HCT116 (cell line): ENCODE results near the gene CYP2A6. TPM values are rescaled to one million over a fixed set of nuclear protein-coding genes. Genes with fewer than 3 reads are reported as not detected.

Source experiments
- ATAC-seq: fragments of 200-7000 bp; cut with Tn5 transposase; 2 replicates; pipeline ENCODE4 v1.9.1; 2020; ENCODE audit warnings: mild to moderate bottlenecking, moderate library complexity
- BruUV-seq: library from RNA; stranded (reverse); fragments of 400-500 nt; replicated peaks from 2 replicates; lab custom pipeline; 2021; lab: Mats Ljungman, UMichigan
- CTCF ChIA-PET: fragments of 300-600 bp; sonication (Branson Sonifier 250); formaldehyde crosslinking; loops from one replicate; lab custom pipeline; 2021; ENCODE audit warnings: antibody characterized with exemption; lab: Charles Lee
- POLR2A ChIA-PET: fragments of 300-600, 350-600 bp; sonication (Branson Sonifier 250); formaldehyde crosslinking; loops from one replicate; lab custom pipeline; 2021; ENCODE audit warnings: antibody characterized with exemption; lab: Charles Lee
- RAD21 ChIA-PET, 2 experiments: fragments of 300-600 bp; sonication (Branson Sonifier 250); formaldehyde crosslinking; loops; one replicate each; lab custom pipeline; 2023; ENCODE audit warnings: low total read pairs in 2 of 2; ENCODE audit not compliant: uncharacterized antibody in 2 of 2, unreplicated experiment in 2 of 2, low non-redundant PET in 1 of 2; lab: Charles Lee
- DNase-seq: peaks from one replicate; pipeline ENCODE4 v3.0.0-alpha.2; 2010; ENCODE audit warnings: low read depth, low spot score
- H2AFZ ChIP-seq: fragments of 200-600 bp; shearing (Covaris generic), sonication (generic); 2 replicates; pipeline ENCODE4 v1.6.1; 2017; ENCODE audit warnings: low read depth, mixed run types, mixed read lengths, antibody characterized with exemption, low read length; ENCODE audit not compliant: poor library complexity, severe bottlenecking
- H3K27ac ChIP-seq: 2 replicates; pipeline ENCODE4 v1.5.1; 2012; ENCODE audit warnings: low read depth, low read length
- H3K27me3 ChIP-seq: fragments of 200-600 bp; sonication (generic); 2 replicates; pipeline ENCODE4 v1.6.1; 2016; ENCODE audit warnings: mixed run types, low read length, mixed read lengths; ENCODE audit not compliant: insufficient read depth
- H3K36me3 ChIP-seq, 2 experiments: fragments of 200-500 bp in 1 of 2; fragments of 200-600 bp in 1 of 2; sonication (Bioruptor generic) in 1 of 2; sonication (generic) in 1 of 2; 2 replicates each; pipeline versions ENCODE4 v1.5.1 to v1.6.1; 2014 to 2016; ENCODE audit warnings: low read length in 2 of 2, inconsistent platforms in 1 of 2, mixed read lengths in 1 of 2, mixed run types in 1 of 2; ENCODE audit not compliant: insufficient read depth in 2 of 2, control insufficient read depth in 1 of 2
- H3K4me1 ChIP-seq, 2 experiments: fragments of 200-600 bp in 1 of 2; sonication (generic) in 1 of 2; 2 replicates each; pipeline versions ENCODE4 v1.5.1 to v1.6.1; 2012 to 2017; ENCODE audit warnings: low read length in 2 of 2, inconsistent platforms in 1 of 2, mild to moderate bottlenecking in 1 of 2, mixed read lengths in 1 of 2, mixed run types in 1 of 2, moderate library complexity in 1 of 2; ENCODE audit not compliant: insufficient read depth in 2 of 2, control insufficient read depth in 1 of 2
- H3K4me2 ChIP-seq: fragments of 200-600 bp; sonication (generic); 2 replicates; pipeline ENCODE4 v1.6.1; 2017; ENCODE audit warnings: mixed run types, low read length, mixed read lengths
- H3K4me3 ChIP-seq, 2 experiments: fragments of 200-600 bp in 1 of 2; sonication (generic) in 1 of 2; replicated peaks in 1 of 2; 2 replicates each; pipeline ENCODE4 v1.5.1; 2011 to 2016; ENCODE audit warnings: low read length in 2 of 2, control low read depth in 1 of 2, low read depth in 1 of 2, mild to moderate bottlenecking in 1 of 2, mixed read lengths in 1 of 2, mixed run types in 1 of 2
- H3K79me2 ChIP-seq: fragments of 200-600 bp; sonication (generic); 2 replicates; pipeline ENCODE4 v1.6.1; 2017; ENCODE audit warnings: mild to moderate bottlenecking, mixed run types, low read length, moderate library complexity, mixed read lengths; ENCODE audit not compliant: insufficient read depth
- H3K9ac ChIP-seq: fragments of 200-600 bp; sonication (generic); 2 replicates; pipeline ENCODE4 v1.6.1; 2016; ENCODE audit warnings: low read length, mixed read lengths
- H3K9me2 ChIP-seq: fragments of 200-600 bp; sonication (generic), shearing (Covaris generic); 2 replicates; pipeline ENCODE4 v1.6.1; 2017; ENCODE audit warnings: mixed run types, mild to moderate bottlenecking, moderate library complexity; ENCODE audit not compliant: insufficient read depth
- H3K9me3 ChIP-seq, 2 experiments: fragments of 200-500 bp in 1 of 2; fragments of 200-600 bp in 1 of 2; sonication (Bioruptor generic) in 1 of 2; sonication (generic) in 1 of 2; 2 replicates each; pipeline ENCODE4 v1.6.1; 2014 to 2017; ENCODE audit warnings: low read length in 2 of 2, mixed read lengths in 2 of 2, inconsistent platforms in 1 of 2, low read depth in 1 of 2, mild to moderate bottlenecking in 1 of 2, mixed run types in 1 of 2, moderate library complexity in 1 of 2; ENCODE audit not compliant: control insufficient read depth in 1 of 2, insufficient read depth in 1 of 2
- H4K20me1 ChIP-seq: fragments of 200-600 bp; sonication (generic), shearing (Covaris generic); 2 replicates; pipeline ENCODE4 v1.6.1; 2017; ENCODE audit warnings: mixed run types, mild to moderate bottlenecking, moderate library complexity; ENCODE audit not compliant: insufficient read depth
- CEBPB ChIP-seq: IDR thresholded peaks from 2 replicates; pipeline ENCODE4 v1.6.1; 2012; ENCODE audit warnings: low read depth
- FOSL1 ChIP-seq: IDR thresholded peaks from 2 replicates; pipeline ENCODE4 v1.6.1; 2012; ENCODE audit warnings: low read depth
- JUND ChIP-seq: IDR thresholded peaks from 2 replicates; pipeline ENCODE4 v1.6.1; 2012
- RAD21 ChIP-seq: IDR thresholded peaks from 2 replicates; pipeline ENCODE4 v1.6.1; 2012; ENCODE audit warnings: low read depth, mild to moderate bottlenecking
- TCF7L2 ChIP-seq: IDR thresholded peaks from 2 replicates; pipeline ENCODE4 v1.7.0; 2011; ENCODE audit warnings: borderline replicate concordance, inconsistent platforms; ENCODE audit not compliant: insufficient read depth, insufficient read length; ENCODE audit errors: extremely low read depth
- intact Hi-C: fragments of 100-400 bp; cut with micrococcal nuclease; formaldehyde crosslinking; loops from 2 replicates; pipeline ENCODE4 v1.10.0; 2022
- total RNA-seq: library from RNA; stranded (reverse); gene quantifications from one replicate; pipeline ENCODE4 v1.2.1, GENCODE V29; 2021; ENCODE audit not compliant: unreplicated experiment
- TF ChIP-seq, protein P1 (sequence below), 3 experiments: fragments of 200-600 bp in 1 of 3; sonication (generic) in 1 of 3; IDR thresholded peaks in 2 of 3; conservative IDR thresholded peaks in 1 of 3; 2 replicates each; pipeline ENCODE4 v1.5.1; 2012 to 2017; ENCODE audit warnings: low read depth in 2 of 3, low read length in 2 of 3, antibody characterized with exemption in 1 of 3, borderline replicate concordance in 1 of 3, control low read depth in 1 of 3, mild to moderate bottlenecking in 1 of 3, mixed read lengths in 1 of 3, mixed run types in 1 of 3, moderate library complexity in 1 of 3; ENCODE audit not compliant: insufficient read depth in 1 of 3

CYP2A6 gene
- total RNA-seq, 1 experiment from 2014 or later, result 0.57 TPM

DNA sequence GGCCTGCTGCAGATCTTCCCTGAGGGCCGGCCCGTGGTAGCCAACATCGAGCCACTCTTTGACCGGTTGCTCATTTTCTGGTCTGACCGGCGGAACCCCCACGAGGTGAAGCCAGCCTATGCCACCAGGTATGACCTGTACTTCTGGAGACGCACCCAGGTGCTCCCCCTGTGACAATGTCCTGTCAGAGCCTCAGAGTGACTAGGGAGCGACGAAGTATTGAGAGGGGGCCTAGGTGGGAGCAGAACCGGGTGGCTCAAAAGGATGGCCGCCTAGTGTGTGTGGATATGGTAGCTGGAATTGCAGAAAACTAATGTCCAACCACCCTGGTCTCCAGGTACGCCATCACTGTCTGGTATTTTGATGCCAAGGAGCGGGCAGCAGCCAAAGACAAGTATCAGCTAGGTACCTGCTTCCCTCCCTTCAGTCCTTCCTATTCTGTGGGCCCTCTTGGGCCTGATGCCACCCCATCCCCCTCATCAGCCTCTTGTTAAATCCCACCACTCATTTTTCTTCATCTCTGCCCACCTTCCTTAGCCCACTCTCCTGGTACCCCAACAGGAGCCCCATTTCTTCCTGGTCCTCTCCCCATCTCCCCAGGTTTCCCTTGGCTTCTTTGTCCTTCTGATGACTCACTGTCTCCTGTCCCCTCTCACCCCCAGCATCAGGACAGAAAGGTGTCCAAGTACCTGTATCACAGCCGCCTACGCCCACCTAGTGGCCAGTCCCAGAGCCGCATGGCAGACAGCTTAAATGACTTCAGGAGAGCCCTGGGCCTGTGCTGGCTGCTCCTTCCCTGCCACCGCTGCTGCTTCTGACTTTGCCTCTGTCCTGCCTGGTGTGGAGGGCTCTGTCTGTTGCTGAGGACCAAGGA is 42.9 kb downstream of the CYP2A6 start (continued):
- TF ChIP-seq JUND (no peak), FOSL1 (no peak)
- TF ChIP-seq, all 23 proteins: peak for 3

DNA sequence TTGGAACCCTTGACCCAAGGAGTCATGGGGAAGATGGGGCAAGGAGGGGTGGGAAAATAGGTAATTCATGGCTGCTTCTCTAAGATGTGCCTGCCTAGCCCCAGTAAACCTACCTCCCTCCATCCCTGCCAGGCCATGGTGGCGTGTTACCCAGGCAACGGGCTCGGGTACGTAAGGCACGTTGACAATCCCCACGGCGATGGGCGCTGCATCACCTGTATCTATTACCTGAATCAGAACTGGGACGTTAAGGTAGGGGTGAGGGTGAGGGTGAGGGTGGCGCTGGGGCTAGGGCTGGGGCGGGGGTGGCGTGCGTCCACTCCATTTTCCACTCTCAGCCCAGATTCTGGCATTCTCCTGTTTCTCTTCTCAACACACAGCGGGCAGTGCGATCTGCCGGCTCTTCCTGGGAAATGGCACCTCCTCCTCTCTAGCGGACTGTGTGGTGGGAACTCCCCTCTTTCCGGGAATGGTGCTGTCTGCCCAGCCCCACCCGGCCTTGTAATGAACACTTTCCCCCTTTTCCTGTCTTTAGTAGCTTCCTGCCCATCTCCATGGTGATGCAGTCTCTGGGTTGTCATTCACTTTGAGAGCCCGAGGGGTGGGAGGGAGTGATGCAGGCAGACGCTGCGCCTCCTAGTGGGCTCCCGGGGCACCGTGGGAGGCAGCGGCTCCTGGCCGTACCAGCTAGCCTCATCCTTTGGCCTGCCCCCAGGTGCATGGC is 43.7 kb downstream of the CYP2A6 start:
- peaks cover 64% of the 10 kb centered on the region for H3K79me2 ChIP-seq
- H3K9me3 ChIP-seq, result no peaks in the 10 kb centered on the region
- H3K4me2 ChIP-seq, result peak overlapping the region; percentile 24; the same call in 1 of the 2 replicates
- H3K9me2 ChIP-seq, result no peaks in the 10 kb centered on the region
- intact Hi-C loops, result loop anchor here (2.0 kb wide), 1 partner anchor 144 kb away; no protein-coding TSS in a partner anchor
- peak; percentile 61 for TF ChIP-seq RAD21
- TF ChIP-seq, protein P1, sequence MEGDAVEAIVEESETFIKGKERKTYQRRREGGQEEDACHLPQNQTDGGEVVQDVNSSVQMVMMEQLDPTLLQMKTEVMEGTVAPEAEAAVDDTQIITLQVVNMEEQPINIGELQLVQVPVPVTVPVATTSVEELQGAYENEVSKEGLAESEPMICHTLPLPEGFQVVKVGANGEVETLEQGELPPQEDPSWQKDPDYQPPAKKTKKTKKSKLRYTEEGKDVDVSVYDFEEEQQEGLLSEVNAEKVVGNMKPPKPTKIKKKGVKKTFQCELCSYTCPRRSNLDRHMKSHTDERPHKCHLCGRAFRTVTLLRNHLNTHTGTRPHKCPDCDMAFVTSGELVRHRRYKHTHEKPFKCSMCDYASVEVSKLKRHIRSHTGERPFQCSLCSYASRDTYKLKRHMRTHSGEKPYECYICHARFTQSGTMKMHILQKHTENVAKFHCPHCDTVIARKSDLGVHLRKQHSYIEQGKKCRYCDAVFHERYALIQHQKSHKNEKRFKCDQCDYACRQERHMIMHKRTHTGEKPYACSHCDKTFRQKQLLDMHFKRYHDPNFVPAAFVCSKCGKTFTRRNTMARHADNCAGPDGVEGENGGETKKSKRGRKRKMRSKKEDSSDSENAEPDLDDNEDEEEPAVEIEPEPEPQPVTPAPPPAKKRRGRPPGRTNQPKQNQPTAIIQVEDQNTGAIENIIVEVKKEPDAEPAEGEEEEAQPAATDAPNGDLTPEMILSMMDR (IDR thresholded peaks at IDR 0.05 in 2 of 3, conservative IDR thresholded peaks at IDR 0.05 in 1 of 3; ENCODE audit: borderline replicate concordance in 1 of 3, insufficient read depth in 1 of 3, low read depth in 2 of 3, low read length in 2 of 3), result peak; percentile 72 to 93 (median 90); a peak in 5 of 6 replicates
- no peak for TF ChIP-seq CEBPB
- peak; percentile 34 for TF ChIP-seq TCF7L2
- no TSS peak for BruUV-seq
- H3K4me3 ChIP-seq, result no peak overlapping the region
- ATAC-seq (peak; percentile 69), DNase-seq (peak; percentile 57)
- no peaks in the 10 kb centered on the region for H3K27me3 ChIP-seq
- no peak overlapping the region for H2AFZ ChIP-seq
- H3K27ac ChIP-seq, result no peak overlapping the region; the same call in 1 of the 2 replicates
- ChIA-PET CTCF (interaction anchor here (0.6 to 2.1 kb wide), 13 partner anchors 8 to 193 kb away, joined by 3 to 23 read pairs (median 5); partner anchors contain the start of genes ACTMAP, EGLN2, RAB4B and SNRPA), RAD21 (no interaction called here), POLR2A (interaction anchor here (1.5 kb wide), 1 partner anchor 8 kb away, joined by 3 read pairs; the partner anchor contains the start of gene EGLN2)
- peaks cover 4% of the 10 kb centered on the region; the same call in 1 of the 2 replicates for H4K20me1 ChIP-seq
- peak overlapping the region; percentile 19; the same call in 1 of the 2 replicates for H3K9ac ChIP-seq
- peaks cover 22 to 67% of the 10 kb centered on the region in 2 experiments for H3K4me1 ChIP-seq
- H3K36me3 ChIP-seq, result peaks cover 13 to 21% of the 10 kb centered on the region in 2 experiments; a peak in 2 of 4 replicates
